RPMI7951 (cell line): Measurements from ENCODE around the gene NEFH. TPM values are rescaled to one million over a fixed set of nuclear protein-coding genes. Genes with fewer than 3 reads are reported as not detected.

Experiments used
- DNase-seq: peaks from one replicate; pipeline ENCODE4 v3.0.0-alpha.2; 2012; ENCODE audit warnings: low read depth
- total RNA-seq: library from RNA; depleted of rRNA; stranded (reverse); fragments of >200 nt; shearing (Covaris generic); gene quantifications from 2 replicates; pipeline ENCODE4 v1.2.3, GENCODE V29; 2014

NEFH gene
- total RNA-seq, 1 experiment from 2014 or later, result under 0.01 TPM

DNA sequence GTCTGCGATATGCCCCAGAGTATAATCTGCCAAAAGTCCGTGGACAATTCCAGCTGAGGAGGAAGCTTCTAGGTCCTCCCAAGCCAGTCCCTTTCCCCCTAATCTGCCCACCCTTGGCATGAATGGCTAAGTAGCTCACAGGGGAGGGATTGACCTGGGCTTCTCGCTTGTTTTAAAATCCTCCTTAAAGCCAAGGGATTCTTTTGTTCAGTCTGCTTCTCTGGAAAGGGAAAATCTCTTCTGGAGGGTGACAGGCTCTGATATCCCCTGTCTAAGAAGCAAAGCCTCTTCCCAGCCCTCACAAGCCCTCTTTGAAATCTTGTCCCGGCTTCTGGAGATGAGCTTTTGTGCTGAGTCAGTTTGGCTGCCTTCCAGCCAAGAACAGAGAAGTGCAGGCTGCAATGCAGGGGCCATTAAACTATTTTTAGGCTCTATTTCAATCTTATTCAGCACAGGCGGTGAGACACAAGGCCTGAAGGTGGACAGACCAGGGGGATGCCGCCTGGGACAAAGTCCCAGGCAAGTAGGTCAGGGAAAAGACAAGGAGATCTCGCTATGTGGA lies 23.9 kb downstream of the NEFH start:
- peak; percentile 75 for DNase-seq

DNA sequence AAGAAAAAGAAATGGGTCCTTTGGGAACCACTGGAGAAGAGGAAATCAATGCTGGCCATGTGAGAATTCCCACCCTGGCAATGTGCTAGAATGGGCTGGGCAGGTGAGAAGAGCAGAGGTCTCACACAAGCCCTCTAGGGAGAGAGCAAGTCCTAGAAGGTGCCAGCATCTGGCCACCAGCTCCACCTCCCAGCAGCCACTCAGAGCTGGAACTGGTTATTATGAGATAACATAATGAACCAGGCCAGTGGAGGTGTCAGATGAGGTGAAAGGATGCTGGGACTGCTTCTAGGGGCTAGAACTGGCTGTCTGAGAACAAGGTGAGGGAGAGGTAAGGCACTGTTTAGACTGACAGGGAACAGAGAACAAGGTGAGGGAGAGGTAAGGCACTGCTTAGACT lies 29.3 kb downstream of the NEFH start:
- no peak for DNase-seq

DNA sequence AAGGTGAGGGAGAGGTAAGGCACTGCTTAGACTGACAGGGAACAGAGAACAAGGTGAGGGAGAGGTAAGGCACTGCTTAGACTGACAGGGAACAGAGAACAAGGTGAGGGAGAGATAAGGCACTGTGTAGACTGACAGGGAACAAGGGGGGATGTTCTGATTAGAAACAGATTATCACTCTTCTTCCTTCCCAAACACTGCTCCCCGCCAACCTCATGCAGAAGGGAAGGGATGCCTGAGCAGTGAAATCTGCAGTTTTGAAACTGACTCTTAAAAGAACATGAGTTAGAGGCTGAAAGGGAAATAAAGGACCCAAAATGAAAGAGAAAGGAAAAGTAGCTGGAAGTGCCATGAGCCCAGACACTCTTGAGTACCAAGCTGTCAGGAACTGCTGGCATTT lies 29.8 kb downstream of the NEFH start:
- DNase-seq, result no peak

DNA sequence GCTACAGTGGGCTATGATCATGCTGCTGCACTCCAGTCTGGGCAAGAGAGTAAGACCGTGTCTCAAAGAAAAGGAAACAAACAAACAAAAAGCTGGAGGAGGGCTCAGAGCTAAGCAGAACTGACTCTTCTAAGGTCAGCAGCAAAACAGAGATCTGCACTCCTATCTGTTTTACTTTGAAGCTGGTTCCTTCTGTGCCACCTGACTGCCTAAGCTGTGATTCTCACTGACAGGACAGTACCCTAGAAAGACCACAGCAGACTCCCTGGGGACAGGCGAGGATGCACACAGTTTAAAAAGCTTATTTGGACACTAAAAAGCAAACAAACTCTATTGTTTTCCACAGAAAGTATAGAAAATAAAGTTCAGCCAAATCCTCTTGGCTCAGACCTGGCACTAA lies 30.5 kb downstream of the NEFH start:
- DNase-seq, result no peak

DNA sequence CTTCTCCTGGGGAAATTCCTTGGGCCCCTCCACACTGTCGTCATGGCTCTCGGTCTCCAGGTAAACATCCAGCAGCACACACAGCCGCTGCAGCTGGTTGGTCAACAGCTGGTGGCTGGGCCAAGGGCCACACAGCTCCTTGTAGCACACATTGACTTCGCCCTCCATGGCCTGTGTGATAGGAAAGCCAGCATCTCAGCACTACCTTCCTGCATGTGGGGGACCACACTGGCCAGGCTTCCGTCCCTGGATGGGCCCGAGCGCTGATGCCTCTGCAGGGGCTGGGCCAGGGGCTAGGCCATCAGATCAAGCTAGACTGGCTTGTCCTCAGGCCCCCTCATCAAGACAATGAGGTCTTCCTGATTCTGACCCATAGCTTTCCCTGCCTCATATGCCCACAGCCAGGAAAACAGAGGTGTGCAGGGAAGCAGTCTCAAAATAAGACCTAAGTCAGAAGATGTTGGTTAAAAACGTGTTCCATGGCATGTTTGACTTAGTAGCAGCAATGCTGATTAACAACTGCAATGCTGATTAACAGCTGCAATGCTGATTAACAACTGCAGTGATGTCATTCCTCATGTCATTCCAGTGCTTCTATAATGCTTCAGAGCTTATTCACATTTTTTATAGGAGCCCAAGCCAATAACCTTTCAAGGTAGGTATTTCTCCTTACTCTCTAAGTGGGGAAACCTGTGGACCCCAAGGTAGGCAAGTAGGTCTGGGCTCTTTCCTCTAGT lies 31.3 kb downstream of the NEFH start:
- DNase-seq, result no peak

DNA sequence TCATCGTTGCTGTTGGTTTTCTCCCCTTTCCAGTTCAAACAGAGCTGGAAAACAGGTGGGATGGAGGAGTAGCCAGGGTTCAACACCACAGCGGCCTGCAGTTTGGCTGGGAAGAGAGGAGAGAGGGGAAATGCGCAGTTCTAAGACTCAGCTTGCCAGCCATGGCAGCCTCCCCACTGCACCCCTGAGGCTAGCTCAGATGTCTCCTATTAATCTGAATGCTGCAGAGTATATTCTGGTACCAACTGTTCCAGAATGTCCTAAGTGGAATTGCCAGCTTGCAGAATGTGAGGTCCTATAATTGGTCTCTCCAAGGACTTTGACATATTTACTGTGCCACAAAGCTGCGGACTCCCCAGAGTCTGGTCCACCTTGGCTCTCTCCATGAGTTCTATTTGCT lies 32.0 kb downstream of the NEFH start:
- DNase-seq, result no peak

DNA sequence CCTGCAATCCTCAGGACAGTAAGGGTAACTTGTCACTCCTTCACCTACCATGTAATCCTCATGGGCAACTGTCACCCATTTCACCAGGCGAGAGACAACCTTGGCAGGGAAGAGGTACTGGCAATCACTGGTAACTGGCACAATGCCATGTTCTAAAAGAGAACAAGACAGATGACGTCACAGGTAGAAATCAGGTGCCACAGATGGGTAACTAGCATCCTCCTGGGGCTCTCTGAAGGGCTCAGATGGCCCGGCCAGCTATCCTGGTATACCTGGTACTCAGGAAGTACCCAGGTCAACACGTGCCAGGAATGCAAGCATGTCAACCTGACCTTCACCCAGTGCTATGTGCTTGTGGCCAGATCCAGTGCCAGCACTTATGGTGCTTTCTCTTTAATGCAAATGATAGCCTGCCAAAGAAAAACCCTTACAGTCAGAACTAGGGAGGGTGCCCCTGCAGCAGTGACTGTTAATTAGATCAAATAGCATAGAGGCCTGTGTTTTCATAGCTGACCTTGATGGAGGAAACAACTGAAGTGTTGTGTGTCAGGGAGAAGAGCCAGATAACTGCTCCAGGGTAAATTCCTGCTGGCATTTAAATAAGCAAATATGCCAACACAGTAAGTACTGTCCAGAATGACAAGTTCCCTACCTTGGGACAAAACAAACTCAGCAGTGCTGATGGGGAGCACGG lies 37.3 kb downstream of the NEFH start:
- DNase-seq, result no peak

DNA sequence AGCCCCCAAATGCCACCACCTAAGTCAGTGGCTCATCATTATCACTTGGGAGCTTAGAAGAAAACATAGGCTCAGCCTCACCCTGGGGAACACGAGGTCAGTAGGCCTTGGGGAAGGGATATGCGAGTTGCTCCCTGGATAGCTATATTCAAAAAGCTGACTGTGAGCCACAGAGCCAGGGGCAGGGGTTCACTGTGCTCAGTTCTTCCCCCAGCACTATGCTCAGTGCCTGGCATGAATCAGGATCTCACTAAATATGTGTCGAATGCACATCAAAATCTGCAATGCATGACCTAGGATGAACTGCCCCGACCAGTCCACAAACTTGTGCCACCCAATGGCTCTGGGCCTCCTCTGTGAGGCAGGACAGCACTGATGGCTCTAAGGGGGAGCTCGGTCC lies 38.4 kb downstream of the NEFH start:
- no peak for DNase-seq

DNA sequence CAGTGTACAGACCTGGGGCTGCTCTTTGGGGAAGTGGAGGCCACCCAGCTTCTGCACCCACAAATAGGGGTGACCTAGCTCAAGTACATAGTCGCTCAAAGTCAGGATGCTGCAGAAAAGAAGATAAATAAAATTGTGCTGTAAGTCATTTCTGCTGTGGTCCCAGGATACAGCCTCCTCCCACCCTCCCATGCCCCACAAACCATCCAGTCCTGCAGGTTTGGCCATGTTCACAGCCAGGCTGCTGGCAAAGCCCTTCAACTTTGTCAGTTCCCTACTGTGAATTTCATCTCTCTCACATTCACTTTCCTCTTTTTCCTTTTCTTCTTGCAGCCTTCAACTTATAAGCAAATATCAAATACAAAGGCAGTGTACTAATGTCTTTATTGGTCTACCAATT lies 40.0 kb downstream of the NEFH start:
- no peak for DNase-seq

DNA sequence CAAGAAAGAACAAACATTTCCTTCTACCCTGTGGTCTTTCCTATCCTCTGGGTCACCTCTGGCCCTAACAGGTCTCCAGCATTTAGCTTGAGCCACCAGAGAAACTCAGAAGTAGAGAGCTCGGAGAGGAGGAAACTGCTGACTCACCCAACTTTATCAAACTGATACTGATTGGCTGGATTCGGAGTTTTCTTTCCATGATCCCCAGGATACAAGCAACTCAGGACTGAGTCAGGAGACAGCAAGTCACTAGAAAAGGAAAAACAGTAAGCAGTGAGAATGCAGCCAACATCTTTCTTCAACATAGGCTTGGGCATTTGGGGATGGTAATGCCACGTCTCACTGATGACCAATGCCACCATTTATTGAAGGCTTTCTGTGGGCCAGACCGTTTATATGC lies 40.8 kb downstream of the NEFH start:
- peak; percentile 10 for DNase-seq

DNA sequence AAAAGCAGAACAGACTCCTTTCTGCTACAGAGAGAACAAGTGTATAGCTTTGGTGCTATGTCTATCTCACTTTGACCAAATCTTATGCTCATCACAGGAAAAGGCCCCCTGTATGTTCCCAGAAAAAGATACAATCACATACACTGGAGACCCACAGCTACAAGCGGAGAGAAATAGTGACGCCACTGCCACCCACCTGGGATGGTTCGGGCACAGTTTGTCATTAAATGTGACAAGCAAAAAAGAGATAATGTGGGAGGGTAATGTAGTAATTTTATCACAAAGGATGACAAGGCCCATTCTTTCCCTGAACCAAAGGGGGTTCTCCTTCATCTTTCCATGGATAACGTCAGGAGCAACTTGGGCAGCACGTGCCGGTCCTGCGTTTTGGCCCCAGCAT lies 41.5 kb downstream of the NEFH start:
- DNase-seq, result no peak

DNA sequence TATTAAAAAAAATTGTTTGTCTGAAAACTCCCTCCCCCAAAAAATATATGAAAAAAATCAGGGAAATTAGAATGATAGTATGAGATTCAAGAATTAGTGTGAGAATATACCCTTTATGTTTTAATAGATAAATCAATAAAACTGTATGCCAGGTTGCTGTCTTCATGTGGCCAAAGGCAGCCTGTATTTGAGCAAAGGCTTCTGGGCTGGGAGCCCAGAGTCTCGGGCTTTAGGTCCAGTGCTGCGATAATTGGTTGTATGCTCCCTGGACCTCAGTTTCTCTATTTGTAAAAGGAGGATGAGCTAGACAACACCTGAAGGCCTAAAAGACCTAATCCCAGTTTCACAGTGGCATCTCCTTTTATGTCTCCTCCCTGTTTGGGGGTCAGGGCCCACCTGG lies 43.7 kb downstream of the NEFH start:
- no peak for DNase-seq

DNA sequence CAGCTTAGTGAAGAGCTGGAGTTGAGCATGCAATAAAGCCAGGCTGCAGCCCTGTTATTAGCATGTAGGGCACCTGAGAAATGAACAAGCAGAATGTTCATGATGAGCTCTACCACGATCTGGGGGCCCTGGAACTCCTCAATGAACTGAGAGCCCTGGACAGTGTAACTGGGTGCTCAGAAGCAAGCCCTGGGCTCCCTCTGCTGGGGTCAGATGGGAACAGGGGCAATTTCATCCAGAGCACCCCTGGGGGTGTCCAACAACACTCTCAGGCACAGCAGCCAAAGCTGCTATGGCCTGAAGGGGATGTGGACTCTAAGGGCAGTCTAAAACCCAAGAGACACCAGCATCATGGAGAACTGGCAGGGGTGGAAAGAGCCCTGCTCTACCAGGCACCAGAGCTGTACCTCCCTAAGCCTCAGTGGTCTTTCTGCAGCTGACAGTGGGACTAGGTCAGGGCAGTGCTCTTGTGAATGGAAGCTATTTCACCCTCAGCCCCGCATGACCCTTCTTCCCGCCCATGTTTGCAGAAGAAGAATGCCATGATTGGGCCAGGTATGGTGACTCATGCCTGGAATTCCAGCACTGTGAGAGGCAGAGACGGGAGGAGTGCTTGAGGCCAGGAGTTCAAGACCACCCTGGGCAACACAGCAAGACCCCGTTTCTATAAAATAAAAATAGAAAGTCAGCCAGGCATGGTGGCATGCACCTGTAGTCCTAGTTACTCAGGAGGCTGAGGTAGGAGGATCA lies 44.6 kb downstream of the NEFH start:
- peak; percentile 21 for DNase-seq

DNA sequence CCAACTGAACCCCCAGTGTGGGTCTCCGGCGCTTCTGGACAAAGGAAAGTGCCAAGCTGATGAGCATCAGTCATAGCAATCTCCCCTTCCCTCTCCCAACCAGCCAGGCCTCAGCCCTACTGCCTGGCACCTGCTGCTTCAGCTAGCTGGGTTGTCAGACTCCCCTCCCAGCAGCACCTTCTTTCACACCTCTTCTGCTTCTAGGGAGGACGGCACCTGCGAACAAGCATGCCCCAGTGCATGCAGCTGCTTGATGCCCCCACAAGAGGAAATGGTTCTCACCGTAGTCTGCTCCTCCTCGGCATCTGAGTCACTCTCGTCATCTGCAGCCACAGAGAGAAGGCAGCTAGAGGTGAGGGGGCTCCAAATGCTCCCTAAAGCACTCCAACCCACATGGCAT lies 48.1 kb downstream of the NEFH start:
- no peak for DNase-seq

DNA sequence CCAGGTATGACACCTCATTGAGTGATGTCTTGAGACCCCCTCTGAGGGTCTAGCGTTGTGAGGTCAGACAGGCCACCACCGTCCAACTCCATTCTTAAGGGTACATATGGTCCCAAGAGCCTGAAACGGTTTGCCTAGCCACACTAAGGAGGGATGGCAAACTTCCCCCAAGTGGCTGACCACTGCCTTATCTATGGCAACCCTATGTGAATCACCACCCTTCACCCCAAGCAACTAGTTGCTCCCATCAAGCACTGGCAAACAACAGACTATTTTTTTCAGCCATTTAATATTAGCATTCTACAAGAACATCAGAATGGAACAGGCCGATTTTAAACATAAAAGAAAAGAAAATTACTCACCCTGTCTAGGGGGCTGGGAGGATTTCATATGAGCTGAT lies 50.7 kb downstream of the NEFH start:
- no peak for DNase-seq

DNA sequence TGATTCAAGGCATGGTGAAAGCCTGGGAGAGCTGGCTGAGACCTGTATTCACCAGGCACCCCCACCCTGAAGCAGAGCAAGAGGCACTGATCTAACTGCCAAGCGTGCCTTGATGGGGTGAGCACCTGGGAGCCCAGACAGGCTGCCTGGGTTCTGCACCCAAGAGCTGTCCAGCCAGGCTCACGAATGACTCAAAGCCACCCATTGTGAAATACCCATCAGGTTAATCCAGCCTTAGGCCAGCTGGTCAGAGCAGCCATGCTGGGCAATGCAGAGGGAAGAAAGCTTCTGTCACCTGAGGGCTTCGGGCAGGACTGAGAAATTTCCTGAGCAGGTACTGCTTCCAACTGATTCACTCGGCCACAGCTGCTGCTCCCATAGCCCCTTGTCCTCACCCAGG lies 51.4 kb downstream of the NEFH start:
- no peak for DNase-seq

DNA sequence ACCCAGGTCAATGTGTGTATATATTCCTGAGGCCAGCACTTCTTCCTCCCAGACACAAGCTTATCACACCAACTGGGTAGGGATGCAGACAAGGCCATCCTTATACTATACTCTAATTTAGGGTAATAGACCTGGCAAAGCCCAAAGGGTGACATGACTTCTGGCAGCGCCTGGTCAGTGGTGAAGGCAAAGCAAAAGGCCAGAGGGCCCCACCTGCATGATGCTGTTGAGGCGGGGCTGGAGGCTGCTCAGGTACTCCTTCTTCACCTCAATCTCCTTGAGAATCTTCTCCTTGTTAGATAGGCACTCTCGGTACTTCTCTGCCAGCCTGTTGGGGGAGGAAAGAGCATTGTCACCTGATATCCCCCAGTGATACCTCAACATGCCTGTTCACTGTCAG lies 56.4 kb downstream of the NEFH start:
- DNase-seq, result no peak

DNA sequence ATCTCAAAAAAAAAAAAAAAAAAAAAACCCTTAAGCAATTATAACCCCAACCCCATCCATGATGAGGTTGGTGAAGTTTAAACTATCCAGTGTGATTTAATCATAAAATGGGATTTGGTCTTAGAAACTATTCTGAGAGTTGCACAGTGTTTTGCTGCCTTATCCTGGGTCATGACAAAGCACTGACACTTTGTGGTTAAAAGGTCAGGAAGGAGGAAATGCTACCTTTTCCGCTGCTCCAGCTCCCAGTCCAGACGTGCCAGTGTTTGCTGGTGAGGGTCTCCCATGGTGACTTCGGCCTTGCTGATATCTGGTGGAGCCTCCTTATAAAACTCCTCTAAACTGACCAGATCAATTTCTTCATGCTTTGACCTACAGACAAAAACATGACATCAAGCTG lies 59.1 kb downstream of the NEFH start:
- no peak for DNase-seq
